Uterus (tissue), 2 donors: ENCODE results near the gene MORC1.

Source experiments
- POLR2A ChIP-seq, 2 donors: fragments of 450-650 bp; IDR thresholded peaks; one replicate each; pipeline ENCODE4 v1.6.1; 2016; ENCODE audit warnings: antibody characterized with exemption in 2 of 2, mild to moderate bottlenecking in 1 of 2, moderate library complexity in 1 of 2
- TF ChIP-seq, protein P1 (sequence below), 4 experiments: fragments of 200-600 bp in 2 of 4; fragments of 450-650 bp in 2 of 4; sonication (generic) in 2 of 4; IDR thresholded peaks; one replicate each; pipeline ENCODE4 v1.5.1; 2016 to 2019; ENCODE audit warnings: antibody characterized with exemption in 4 of 4, mild to moderate bottlenecking in 2 of 4, moderate library complexity in 1 of 4

DNA sequence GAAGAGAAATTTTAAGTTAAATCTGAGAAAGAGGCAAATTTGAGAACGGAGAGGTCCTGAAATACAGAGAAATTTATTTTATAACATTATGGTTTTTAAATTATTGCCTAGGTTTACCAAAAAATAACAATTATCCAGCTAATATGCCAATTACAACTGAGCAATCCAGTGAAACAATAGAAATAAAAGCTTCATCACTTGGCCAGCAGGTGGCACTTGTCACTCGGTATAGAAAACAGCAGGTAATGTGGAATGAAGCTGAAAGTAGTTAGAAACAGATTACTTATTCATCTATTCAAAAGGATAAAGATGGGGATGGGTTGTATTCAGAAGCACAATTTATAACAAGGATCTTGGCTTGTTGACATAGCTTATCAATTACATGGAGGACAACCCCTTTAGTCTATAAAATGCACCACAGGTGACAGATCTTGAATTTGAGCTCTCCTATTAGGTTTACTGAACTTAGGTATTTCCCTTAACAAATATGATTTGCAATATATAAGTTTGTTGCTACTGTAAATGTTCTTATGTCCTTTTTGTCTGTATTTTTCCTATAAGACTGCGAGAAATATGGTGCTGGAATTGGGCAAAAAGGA is 94.2 kb downstream of the MORC1 start:
- TF ChIP-seq, protein P1, sequence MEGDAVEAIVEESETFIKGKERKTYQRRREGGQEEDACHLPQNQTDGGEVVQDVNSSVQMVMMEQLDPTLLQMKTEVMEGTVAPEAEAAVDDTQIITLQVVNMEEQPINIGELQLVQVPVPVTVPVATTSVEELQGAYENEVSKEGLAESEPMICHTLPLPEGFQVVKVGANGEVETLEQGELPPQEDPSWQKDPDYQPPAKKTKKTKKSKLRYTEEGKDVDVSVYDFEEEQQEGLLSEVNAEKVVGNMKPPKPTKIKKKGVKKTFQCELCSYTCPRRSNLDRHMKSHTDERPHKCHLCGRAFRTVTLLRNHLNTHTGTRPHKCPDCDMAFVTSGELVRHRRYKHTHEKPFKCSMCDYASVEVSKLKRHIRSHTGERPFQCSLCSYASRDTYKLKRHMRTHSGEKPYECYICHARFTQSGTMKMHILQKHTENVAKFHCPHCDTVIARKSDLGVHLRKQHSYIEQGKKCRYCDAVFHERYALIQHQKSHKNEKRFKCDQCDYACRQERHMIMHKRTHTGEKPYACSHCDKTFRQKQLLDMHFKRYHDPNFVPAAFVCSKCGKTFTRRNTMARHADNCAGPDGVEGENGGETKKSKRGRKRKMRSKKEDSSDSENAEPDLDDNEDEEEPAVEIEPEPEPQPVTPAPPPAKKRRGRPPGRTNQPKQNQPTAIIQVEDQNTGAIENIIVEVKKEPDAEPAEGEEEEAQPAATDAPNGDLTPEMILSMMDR (IDR thresholded peaks at IDR 0.05), result peak; percentile 23 to 45 (median 36)
- TF ChIP-seq POLR2A (IDR thresholded peaks at IDR 0.05), result no peak
